ENCODE data around the gene SMAD9. TPM values are rescaled to one million over a fixed set of nuclear protein-coding genes. Genes with fewer than 3 reads are reported as not detected.

SMAD9 gene
- total and polyA plus RNA-seq, 2 of the 13 experiments (the other 11 are each of a cell fraction or from before 2014, with no cell fraction given) = 4.2 to 7.7 TPM

GRCh38 chr13:36921631-36922301 lies 1.7 kb upstream of the SMAD9 start:
- H3K9me3 ChIP-seq (ENCODE audit: low read length) = no peaks in the 10 kb centered on the region
- BruUV-seq (replicated peaks) = no TSS peak
- no peaks in the 10 kb centered on the region for H3K36me3 ChIP-seq (replicated peaks in 1 of 2; ENCODE audit: control insufficient read depth in 1 of 2, insufficient read depth in 2 of 2, low read length in 2 of 2)
- CTCF ChIA-PET (ENCODE audit: low intra/inter-chr PET ratio, low total read pairs) = no interaction called here
- ATAC-seq = no peak
- POLR2A ChIA-PET = no interaction called here
- H3K27me3 ChIP-seq (ENCODE audit: control insufficient read depth in 1 of 2, insufficient read depth in 2 of 2, low read length in 2 of 2) = no peaks in the 10 kb centered on the region
- WGBS (ENCODE audit: low lambda C conversion rate) = 83% methylated on average over 10 of the region's 10 CpGs
- peaks cover 49% of the 10 kb centered on the region for H3K4me1 ChIP-seq (ENCODE audit: insufficient read depth, low read length)
- H3K79me2 ChIP-seq (ENCODE audit: insufficient read depth, low read length) = peaks cover 22% of the 10 kb centered on the region
- H3K4me3 ChIP-seq (replicated peaks in 1 of 3; ENCODE audit: insufficient read depth in 1 of 3, low read depth in 2 of 3, low read length in 3 of 3) = no peak overlapping the region
- intact Hi-C loops (cut with micrococcal nuclease; ENCODE audit: unreplicated experiment) = no loop called here
- FAIRE-seq = no peak
- H4K20me1 ChIP-seq (ENCODE audit: insufficient read depth, low read length) = no peaks in the 10 kb centered on the region
- H3K9ac ChIP-seq (ENCODE audit: insufficient read depth, low read depth, low read length) = no peak overlapping the region
- no peak for DNase-seq (ENCODE audit: low spot score)
- H2AFZ ChIP-seq (ENCODE audit: low read length) = no peak overlapping the region
- in situ Hi-C loops (cut with HindIII; ENCODE audit: extremely low pct_ligation_motif_present, low pct_unique_long_range_greater_than_20kb) = loop anchor here (5.0 kb wide), 1 partner anchor 39 kb away; no protein-coding TSS in a partner anchor
- no peak overlapping the region for H3K4me2 ChIP-seq (ENCODE audit: low read depth, low read length)
- TF ChIP-seq JUNB (CRISPR knock-in tag; IDR thresholded peaks at IDR 0.05; ENCODE audit: borderline replicate concordance) = no peak
- no peak overlapping the region for H3K27ac ChIP-seq (ENCODE audit: extremely low read length, insufficient read depth, low read length)

- CTCF ChIA-PET (ENCODE audit: low intra/inter-chr PET ratio, low total read pairs) = no interaction called here
- TF ChIP-seq ZNF224 (CRISPR knock-in tag; IDR thresholded peaks at IDR 0.05) = no peak
- TF ChIP-seq ZNF784 (CRISPR knock-in tag; IDR thresholded peaks at IDR 0.05; ENCODE audit: borderline replicate concordance) = no peak
- no peak for TF ChIP-seq ELF3 (CRISPR knock-in tag; IDR thresholded peaks at IDR 0.05)
- TF ChIP-seq MNT (IDR thresholded peaks at IDR 0.05) = no peak
- TF ChIP-seq TERF1 (CRISPR knock-in tag; IDR thresholded peaks at IDR 0.05) = no peak
- TF ChIP-seq ZNF562 (CRISPR knock-in tag; IDR thresholded peaks at IDR 0.05; ENCODE audit: borderline replicate concordance) = no peak
- TF ChIP-seq PAXIP1 (CRISPR knock-in tag; conservative IDR thresholded peaks at IDR 0.05) = no peak
- no peak for TF ChIP-seq SP1 (IDR thresholded peaks at IDR 0.05)
- no peak for TF ChIP-seq SP1 (CRISPR knock-in tag; IDR thresholded peaks at IDR 0.05)
Measured at GRCh38 chr13:36920616-36921185, 663 bp upstream of the SMAD9 start.

More at GRCh38 chr13:36920616-36921185, 663 bp upstream of the SMAD9 start:
- intact Hi-C loops (cut with micrococcal nuclease; ENCODE audit: unreplicated experiment) = no loop called here
- Histone ChIP-seq H3K4me2 (ENCODE audit: low read depth, low read length) (peak overlapping the region; percentile 76), H3K9me3 (ENCODE audit: low read length) (no peaks in the 10 kb centered on the region), H4K20me1 (ENCODE audit: insufficient read depth, low read length) (no peaks in the 10 kb centered on the region), H2AFZ (ENCODE audit: low read length) (peak overlapping the region; percentile 39), H3K27ac (ENCODE audit: extremely low read length, insufficient read depth, low read length) (peak overlapping the region; percentile 21), H3K79me2 (ENCODE audit: insufficient read depth, low read length) (peaks cover 32% of the 10 kb centered on the region), H3K4me3 (replicated peaks in 1 of 3; ENCODE audit: insufficient read depth in 1 of 3, low read depth in 2 of 3, low read length in 3 of 3) (peak overlapping the region; percentile 44 to 82 (median 69); a peak in 5 of 6 replicates), H3K27me3 (ENCODE audit: control insufficient read depth in 1 of 2, insufficient read depth in 2 of 2, low read length in 2 of 2) (no peaks in the 10 kb centered on the region), H3K36me3 (replicated peaks in 1 of 2; ENCODE audit: control insufficient read depth in 1 of 2, insufficient read depth in 2 of 2, low read length in 2 of 2) (no peaks in the 10 kb centered on the region), H3K4me1 (ENCODE audit: insufficient read depth, low read length) (peaks cover 60% of the 10 kb centered on the region), H3K9ac (ENCODE audit: insufficient read depth, low read depth, low read length) (peak overlapping the region; percentile 58)
- BruUV-seq (replicated peaks) = TSS peak; percentile 89
- in situ Hi-C loops (cut with HindIII; ENCODE audit: extremely low pct_ligation_motif_present, low pct_unique_long_range_greater_than_20kb) = loop anchor here (5.0 kb wide), 1 partner anchor 38 kb away; no protein-coding TSS in a partner anchor
- POLR2A ChIA-PET = no interaction called here
- 68% methylated on average over 8 of the region's 9 CpGs for WGBS (ENCODE audit: low lambda C conversion rate)
- DNase-seq (ENCODE audit: low spot score) (no peak), ATAC-seq (no peak; the same call in 2 of the 3 replicates), FAIRE-seq (no peak)

All from HepG2 (cell line).